ENCODE measurements around the gene CNTNAP2.

The CNTNAP2 gene

GRCh38 chr7:147810269-147810668 lies 1693.7 kb downstream of the CNTNAP2 start (continued):
- TF ChIP-seq TSHZ1 (tag by site-specific recombination; IDR thresholded peaks at IDR 0.05; ENCODE audit: borderline replicate concordance) (no peak), ZNF202 (tag by site-specific recombination; IDR thresholded peaks at IDR 0.05; ENCODE audit: borderline replicate concordance) (no peak), PBX3 (CRISPR knock-in tag; IDR thresholded peaks at IDR 0.05) (no peak)

DNA sequence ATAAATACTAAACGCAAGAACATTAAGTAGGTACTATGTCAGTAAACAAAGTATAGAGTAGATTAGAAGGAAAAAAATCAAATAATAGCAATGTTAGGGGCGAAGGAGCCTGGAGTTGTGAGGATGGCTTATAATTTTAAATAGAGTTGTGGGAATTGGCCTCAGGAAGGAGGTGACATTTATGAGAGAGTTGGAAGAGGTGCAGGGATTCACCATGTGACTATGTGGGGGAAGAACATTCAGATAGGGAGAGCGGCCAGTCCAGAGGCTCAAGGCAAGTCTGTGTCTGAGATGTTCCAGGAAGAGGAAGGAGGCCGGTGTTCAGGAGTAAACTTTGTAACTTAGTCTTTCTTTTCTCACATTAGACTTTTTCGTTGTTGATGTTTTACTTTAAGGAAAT lies 1695.3 kb downstream of the CNTNAP2 start:
- H3K27ac ChIP-seq (ENCODE audit: extremely low read depth, low read depth, low read length), result no peak overlapping the region
- H3K4me1 ChIP-seq (ENCODE audit: control insufficient read depth, insufficient read depth, low read length), result no peaks in the 10 kb centered on the region
- ChIA-PET CTCF (no interaction called here), POLR2A (no interaction called here)
- no peaks in the 10 kb centered on the region for H3K9me3 ChIP-seq (ENCODE audit: control insufficient read depth, insufficient read depth, low read depth, low read length)
- TF ChIP-seq ZNF140 (tag by site-specific recombination; IDR thresholded peaks at IDR 0.05) (no peak), PATZ1 (tag by site-specific recombination; IDR thresholded peaks at IDR 0.05) (no peak), TRIM28 (IDR thresholded peaks at IDR 0.05; ENCODE audit: borderline replicate concordance, low read length) (no peak), GLIS2 (tag by site-specific recombination; IDR thresholded peaks at IDR 0.05) (no peak), GLI2 (tag by site-specific recombination; IDR thresholded peaks at IDR 0.05; ENCODE audit: borderline replicate concordance, low read depth) (no peak), ZNF830 (tag by site-specific recombination; IDR thresholded peaks at IDR 0.05; ENCODE audit: low read depth) (no peak), ZNF335 (tag by site-specific recombination; conservative IDR thresholded peaks at IDR 0.05) (no peak), ZNF354C (tag by site-specific recombination; IDR thresholded peaks at IDR 0.05; ENCODE audit: borderline replicate concordance, low read depth) (no peak), ZNF274 (IDR thresholded peaks at IDR 0.05; ENCODE audit: low read length) (no peak), ZNF274 (tag by site-specific recombination; IDR thresholded peaks at IDR 0.05; ENCODE audit: borderline replicate concordance) (no peak), GLIS1 (tag by site-specific recombination; IDR thresholded peaks at IDR 0.05) (no peak), ZNF169 (tag by site-specific recombination; IDR thresholded peaks at IDR 0.05) (no peak), ZNF837 (tag by site-specific recombination; IDR thresholded peaks at IDR 0.05) (no peak), ZNF24 (tag by site-specific recombination; IDR thresholded peaks at IDR 0.05) (no peak)
- TF ChIP-seq, protein P1, sequence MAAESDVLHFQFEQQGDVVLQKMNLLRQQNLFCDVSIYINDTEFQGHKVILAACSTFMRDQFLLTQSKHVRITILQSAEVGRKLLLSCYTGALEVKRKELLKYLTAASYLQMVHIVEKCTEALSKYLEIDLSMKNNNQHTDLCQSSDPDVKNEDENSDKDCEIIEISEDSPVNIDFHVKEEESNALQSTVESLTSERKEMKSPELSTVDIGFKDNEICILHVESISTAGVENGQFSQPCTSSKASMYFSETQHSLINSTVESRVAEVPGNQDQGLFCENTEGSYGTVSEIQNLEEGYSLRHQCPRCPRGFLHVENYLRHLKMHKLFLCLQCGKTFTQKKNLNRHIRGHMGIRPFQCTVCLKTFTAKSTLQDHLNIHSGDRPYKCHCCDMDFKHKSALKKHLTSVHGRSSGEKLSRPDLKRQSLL (tag by site-specific recombination; IDR thresholded peaks at IDR 0.05), result no peak
- no peak overlapping the region for H3K4me3 ChIP-seq (ENCODE audit: low read depth, low read length)
- no peaks in the 10 kb centered on the region for H3K36me3 ChIP-seq (ENCODE audit: control insufficient read depth in 2 of 2, insufficient read depth in 1 of 2, low read length in 2 of 2)
